Measurements from ENCODE around the gene GPC5.

The GPC5 gene

GRCh38 chr13:91816263-91816807, 417.9 kb downstream of the GPC5 start:
- H3K4me3 ChIP-seq (ENCODE audit: low read length): no peak overlapping the region
- no peaks in the 10 kb centered on the region for H3K9me3 ChIP-seq (ENCODE audit: control insufficient read depth, low read length)
- H3K9ac ChIP-seq (ENCODE audit: low read length): no peak overlapping the region
- no peaks in the 10 kb centered on the region for H3K27me3 ChIP-seq (ENCODE audit: control insufficient read depth, insufficient read depth, low read length)
- H3K4me1 ChIP-seq (ENCODE audit: control insufficient read depth, insufficient read depth, low read length): no peaks in the 10 kb centered on the region
- H3K36me3 ChIP-seq (ENCODE audit: control insufficient read depth, insufficient read depth, low read length): no peaks in the 10 kb centered on the region

GRCh38 chr13:91817250-91817649, 418.8 kb downstream of the GPC5 start:
- Histone ChIP-seq H3K4me3 (ENCODE audit: low read length) (no peak overlapping the region), H3K9me3 (ENCODE audit: control insufficient read depth, low read length) (no peaks in the 10 kb centered on the region), H3K9ac (ENCODE audit: low read length) (no peak overlapping the region), H3K27me3 (ENCODE audit: control insufficient read depth, insufficient read depth, low read length) (no peaks in the 10 kb centered on the region), H3K4me1 (ENCODE audit: control insufficient read depth, insufficient read depth, low read length) (no peaks in the 10 kb centered on the region), H3K36me3 (ENCODE audit: control insufficient read depth, insufficient read depth, low read length) (no peaks in the 10 kb centered on the region)

DNA sequence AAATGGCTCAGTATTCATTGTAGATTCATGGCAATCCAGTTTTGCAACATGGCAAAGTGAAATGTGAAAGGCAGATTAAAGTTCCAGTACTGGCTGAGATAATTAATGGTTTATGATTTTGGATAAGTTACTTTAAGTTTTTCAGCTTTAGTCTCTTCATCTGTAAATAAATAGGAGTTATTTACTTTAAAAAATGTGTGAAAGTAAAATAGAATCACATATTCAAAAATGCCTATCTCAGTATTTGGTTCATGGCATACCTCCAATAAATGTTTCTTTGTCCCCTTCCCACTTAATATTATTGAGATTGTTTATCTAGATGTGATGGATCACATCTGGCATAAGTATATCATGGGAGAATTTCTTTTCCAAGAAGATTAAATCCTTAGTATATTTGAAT, 426.0 kb downstream of the GPC5 start:
- H3K9me3 ChIP-seq (ENCODE audit: control insufficient read depth, low read length): no peaks in the 10 kb centered on the region
- H3K27me3 ChIP-seq (ENCODE audit: control insufficient read depth, insufficient read depth, low read length): no peaks in the 10 kb centered on the region
- H3K36me3 ChIP-seq (ENCODE audit: control insufficient read depth, insufficient read depth, low read length): no peaks in the 10 kb centered on the region
- H3K9ac ChIP-seq (ENCODE audit: low read length): no peak overlapping the region
- H3K4me3 ChIP-seq (ENCODE audit: low read length): no peak overlapping the region
- no peaks in the 10 kb centered on the region for H3K4me1 ChIP-seq (ENCODE audit: control insufficient read depth, insufficient read depth, low read length)

- Histone ChIP-seq H3K9me3 (ENCODE audit: control insufficient read depth, low read length) (no peaks in the 10 kb centered on the region), H3K4me1 (ENCODE audit: control insufficient read depth, insufficient read depth, low read length) (no peaks in the 10 kb centered on the region), H3K9ac (ENCODE audit: low read length) (no peak overlapping the region), H3K4me3 (ENCODE audit: low read length) (no peak overlapping the region), H3K36me3 (ENCODE audit: control insufficient read depth, insufficient read depth, low read length) (no peaks in the 10 kb centered on the region), H3K27me3 (ENCODE audit: control insufficient read depth, insufficient read depth, low read length) (no peaks in the 10 kb centered on the region)
Measured at GRCh38 chr13:91825516-91825915, 427.1 kb downstream of the GPC5 start.

- no peaks in the 10 kb centered on the region for H3K9me3 ChIP-seq (ENCODE audit: control insufficient read depth, low read length)
- H3K27me3 ChIP-seq (ENCODE audit: control insufficient read depth, insufficient read depth, low read length): no peaks in the 10 kb centered on the region
- H3K9ac ChIP-seq (ENCODE audit: low read length): no peak overlapping the region
- H3K4me3 ChIP-seq (ENCODE audit: low read length): no peak overlapping the region
- no peaks in the 10 kb centered on the region for H3K4me1 ChIP-seq (ENCODE audit: control insufficient read depth, insufficient read depth, low read length)
- no peaks in the 10 kb centered on the region for H3K36me3 ChIP-seq (ENCODE audit: control insufficient read depth, insufficient read depth, low read length)
Measured at GRCh38 chr13:91836553-91836952, 438.1 kb downstream of the GPC5 start.

GRCh38 chr13:91845612-91846011, 447.2 kb downstream of the GPC5 start:
- H3K4me3 ChIP-seq (ENCODE audit: low read length): no peak overlapping the region
- no peak overlapping the region for H3K9ac ChIP-seq (ENCODE audit: low read length)
- no peaks in the 10 kb centered on the region for H3K9me3 ChIP-seq (ENCODE audit: control insufficient read depth, low read length)
- no peaks in the 10 kb centered on the region for H3K36me3 ChIP-seq (ENCODE audit: control insufficient read depth, insufficient read depth, low read length)
- no peaks in the 10 kb centered on the region for H3K27me3 ChIP-seq (ENCODE audit: control insufficient read depth, insufficient read depth, low read length)
- no peaks in the 10 kb centered on the region for H3K4me1 ChIP-seq (ENCODE audit: control insufficient read depth, insufficient read depth, low read length)

GRCh38 chr13:91863699-91864098, 465.3 kb downstream of the GPC5 start:
- H3K27me3 ChIP-seq (ENCODE audit: control insufficient read depth, insufficient read depth, low read length): no peaks in the 10 kb centered on the region
- no peak overlapping the region for H3K9ac ChIP-seq (ENCODE audit: low read length)
- no peak overlapping the region for H3K4me3 ChIP-seq (ENCODE audit: low read length)
- H3K4me1 ChIP-seq (ENCODE audit: control insufficient read depth, insufficient read depth, low read length): no peaks in the 10 kb centered on the region
- no peaks in the 10 kb centered on the region for H3K9me3 ChIP-seq (ENCODE audit: control insufficient read depth, low read length)
- no peaks in the 10 kb centered on the region for H3K36me3 ChIP-seq (ENCODE audit: control insufficient read depth, insufficient read depth, low read length)

DNA sequence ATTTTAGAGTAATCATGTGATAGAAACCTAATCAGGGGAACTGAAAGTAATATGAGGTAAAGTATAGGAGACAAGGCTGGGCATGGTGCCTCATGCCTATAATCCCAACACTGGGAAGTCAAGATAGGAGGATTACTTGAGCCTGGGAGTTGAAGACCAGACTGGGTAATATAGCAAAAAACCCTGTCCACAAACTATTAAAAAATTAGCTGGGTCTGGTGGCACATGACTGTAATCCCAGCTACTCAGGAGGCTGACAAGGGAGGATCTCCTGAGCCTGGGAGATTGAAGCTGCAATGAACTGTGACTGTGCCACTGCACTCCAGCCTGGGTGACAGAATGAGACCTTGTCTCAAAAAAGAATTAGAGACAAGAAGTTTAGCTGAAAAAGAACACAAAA, 469.9 kb downstream of the GPC5 start:
- no peak overlapping the region for H3K4me3 ChIP-seq (ENCODE audit: low read length)
- H3K9me3 ChIP-seq (ENCODE audit: control insufficient read depth, low read length): no peaks in the 10 kb centered on the region
- H3K36me3 ChIP-seq (ENCODE audit: control insufficient read depth, insufficient read depth, low read length): no peaks in the 10 kb centered on the region
- no peaks in the 10 kb centered on the region for H3K27me3 ChIP-seq (ENCODE audit: control insufficient read depth, insufficient read depth, low read length)
- H3K9ac ChIP-seq (ENCODE audit: low read length): no peak overlapping the region
- no peaks in the 10 kb centered on the region for H3K4me1 ChIP-seq (ENCODE audit: control insufficient read depth, insufficient read depth, low read length)

DNA sequence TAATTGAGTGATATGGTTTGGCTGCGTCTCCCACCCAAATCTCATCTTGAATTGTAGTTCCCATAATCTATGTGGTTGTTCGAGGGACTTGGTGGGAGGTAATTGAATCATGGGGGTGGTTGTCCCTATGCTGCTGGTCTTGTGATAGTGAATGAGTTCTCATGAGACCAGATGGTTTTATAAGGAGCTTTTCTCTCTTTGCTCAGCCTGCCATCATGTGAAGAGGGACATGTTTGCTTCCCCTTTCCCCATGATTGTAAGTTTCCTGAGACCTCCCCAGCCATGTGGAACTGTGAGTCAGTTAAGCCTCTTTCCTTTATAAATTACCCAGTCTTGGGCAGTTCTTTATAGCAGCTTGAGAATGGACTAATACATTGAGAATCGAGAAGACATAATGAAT, 480.1 kb downstream of the GPC5 start:
- Histone ChIP-seq H3K4me3 (ENCODE audit: low read length) (no peak overlapping the region), H3K36me3 (ENCODE audit: control insufficient read depth, insufficient read depth, low read length) (no peaks in the 10 kb centered on the region), H3K4me1 (ENCODE audit: control insufficient read depth, insufficient read depth, low read length) (no peaks in the 10 kb centered on the region), H3K9me3 (ENCODE audit: control insufficient read depth, low read length) (no peaks in the 10 kb centered on the region), H3K9ac (ENCODE audit: low read length) (no peak overlapping the region), H3K27me3 (ENCODE audit: control insufficient read depth, insufficient read depth, low read length) (no peaks in the 10 kb centered on the region)

DNA sequence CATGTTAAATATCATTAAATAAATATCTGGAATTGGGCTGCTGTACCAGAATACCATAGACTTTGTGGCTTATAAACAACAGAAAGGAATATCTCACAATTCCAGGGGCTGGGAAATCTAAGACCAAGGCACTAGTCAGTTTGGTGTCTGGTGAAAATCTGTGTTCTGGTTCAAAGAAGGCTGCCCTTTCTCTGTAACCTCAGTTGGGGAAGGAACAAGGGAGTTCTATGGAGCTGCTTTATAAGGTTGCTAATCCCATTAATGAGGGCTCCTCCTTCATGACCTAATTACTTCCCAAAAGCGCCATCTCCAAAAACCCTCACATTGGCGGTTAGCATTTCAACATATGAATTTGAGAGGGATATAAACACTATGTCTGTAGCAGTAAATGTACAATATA, 480.9 kb downstream of the GPC5 start:
- H3K9ac ChIP-seq (ENCODE audit: low read length): no peak overlapping the region

GRCh38 chr13:91882918-91883317, 484.5 kb downstream of the GPC5 start:
- Histone ChIP-seq H3K36me3 (ENCODE audit: control insufficient read depth, insufficient read depth, low read length) (no peaks in the 10 kb centered on the region), H3K4me3 (ENCODE audit: low read length) (no peak overlapping the region), H3K27me3 (ENCODE audit: control insufficient read depth, insufficient read depth, low read length) (no peaks in the 10 kb centered on the region), H3K9ac (ENCODE audit: low read length) (no peak overlapping the region), H3K9me3 (ENCODE audit: control insufficient read depth, low read length) (no peaks in the 10 kb centered on the region), H3K4me1 (ENCODE audit: control insufficient read depth, insufficient read depth, low read length) (no peaks in the 10 kb centered on the region)

More for the DNA sequence above, 480.9 kb downstream of the GPC5 start:
- H3K36me3 ChIP-seq (ENCODE audit: control insufficient read depth, insufficient read depth, low read length): no peaks in the 10 kb centered on the region
- H3K4me3 ChIP-seq (ENCODE audit: low read length): no peak overlapping the region
- H3K9me3 ChIP-seq (ENCODE audit: control insufficient read depth, low read length): no peaks in the 10 kb centered on the region
- H3K4me1 ChIP-seq (ENCODE audit: control insufficient read depth, insufficient read depth, low read length): no peaks in the 10 kb centered on the region
- H3K27me3 ChIP-seq (ENCODE audit: control insufficient read depth, insufficient read depth, low read length): no peaks in the 10 kb centered on the region

DNA sequence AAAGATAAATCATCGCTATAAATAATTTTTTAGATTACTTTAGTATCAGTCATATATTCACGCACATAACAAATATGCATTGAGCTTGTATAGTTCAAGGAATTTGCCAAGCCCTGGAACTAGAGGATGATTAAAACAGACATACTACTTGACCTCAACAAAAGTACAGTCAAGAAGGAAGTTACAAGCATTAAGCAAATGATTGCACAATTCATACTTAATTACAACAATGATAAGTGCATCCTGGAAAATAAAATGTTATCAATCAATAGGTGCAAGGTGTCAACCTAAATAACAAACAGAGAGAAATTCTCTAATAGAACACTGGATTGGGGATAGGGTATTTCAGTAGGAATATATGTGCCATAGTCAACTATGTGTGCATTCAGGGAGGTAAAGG, 491.2 kb downstream of the GPC5 start:
- Histone ChIP-seq H3K4me1 (ENCODE audit: control insufficient read depth, insufficient read depth, low read length) (no peaks in the 10 kb centered on the region), H3K4me3 (ENCODE audit: low read length) (no peak overlapping the region), H3K27me3 (ENCODE audit: control insufficient read depth, insufficient read depth, low read length) (no peaks in the 10 kb centered on the region), H3K36me3 (ENCODE audit: control insufficient read depth, insufficient read depth, low read length) (no peaks in the 10 kb centered on the region), H3K9me3 (ENCODE audit: control insufficient read depth, low read length) (no peaks in the 10 kb centered on the region), H3K9ac (ENCODE audit: low read length) (no peak overlapping the region)

DNA sequence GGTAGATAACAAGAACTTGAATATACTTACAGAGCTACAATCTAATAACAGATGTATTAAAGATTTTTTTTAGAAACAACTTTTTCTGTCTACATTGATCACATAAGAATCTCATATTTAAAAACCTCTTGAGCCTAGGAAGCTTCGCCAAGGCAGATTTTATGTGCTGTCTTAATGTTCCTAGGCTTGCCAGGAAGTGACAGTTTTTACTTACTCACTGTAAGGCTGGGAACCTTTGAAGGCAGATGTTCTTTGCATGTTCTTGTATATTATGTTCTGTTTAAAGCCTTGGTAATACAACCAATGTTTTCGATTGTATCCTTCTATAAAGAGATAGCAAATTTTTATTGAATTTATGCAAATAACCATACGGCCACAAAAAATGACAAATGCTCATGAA, 492.7 kb downstream of the GPC5 start:
- H3K9me3 ChIP-seq (ENCODE audit: control insufficient read depth, low read length): no peaks in the 10 kb centered on the region
- no peaks in the 10 kb centered on the region for H3K36me3 ChIP-seq (ENCODE audit: control insufficient read depth, insufficient read depth, low read length)
- H3K4me3 ChIP-seq (ENCODE audit: low read length): no peak overlapping the region
- H3K27me3 ChIP-seq (ENCODE audit: control insufficient read depth, insufficient read depth, low read length): no peaks in the 10 kb centered on the region
- H3K9ac ChIP-seq (ENCODE audit: low read length): no peak overlapping the region
- H3K4me1 ChIP-seq (ENCODE audit: control insufficient read depth, insufficient read depth, low read length): no peaks in the 10 kb centered on the region
